Liver (tissue), 9 donors: Measurements from ENCODE around the gene AKAP11. TPM values are rescaled to one million over a fixed set of nuclear protein-coding genes. Genes with fewer than 3 reads are reported as not detected.

Experiments used
- DNase-seq: peaks from one replicate; pipeline ENCODE4 v3.0.0-alpha.2; 2017; ENCODE audit warnings: low spot score
- H3K27ac ChIP-seq, 2 donors: one replicate each; pipeline ENCODE4 v1.7.0; 2013; ENCODE audit warnings: inconsistent platforms in 2 of 2, low read length in 2 of 2, control low read depth in 1 of 2, low read depth in 1 of 2, mild to moderate bottlenecking in 1 of 2
- H3K27me3 ChIP-seq, 4 donors: one replicate each; pipeline versions ENCODE4 v1.6.1 to v1.7.0; 2013; ENCODE audit warnings: low read length in 3 of 4, inconsistent platforms in 1 of 4, mild to moderate bottlenecking in 1 of 4, moderate library complexity in 1 of 4; ENCODE audit not compliant: control insufficient read depth in 4 of 4, insufficient read depth in 4 of 4
- H3K36me3 ChIP-seq, 4 donors: one replicate each; pipeline versions ENCODE4 v1.6.1 to v1.7.0; 2013; ENCODE audit warnings: low read length in 3 of 4, mild to moderate bottlenecking in 3 of 4, low read depth in 1 of 4, moderate library complexity in 1 of 4; ENCODE audit not compliant: control insufficient read depth in 4 of 4, insufficient read depth in 3 of 4
- H3K4me1 ChIP-seq, 4 donors: one replicate each; pipeline versions ENCODE4 v1.6.1 to v1.7.0; 2013; ENCODE audit warnings: low read length in 3 of 4, mild to moderate bottlenecking in 3 of 4, moderate library complexity in 1 of 4; ENCODE audit not compliant: control insufficient read depth in 4 of 4, insufficient read depth in 4 of 4
- H3K4me3 ChIP-seq, 3 donors: one replicate each; pipeline versions ENCODE4 v1.6.1 to v1.7.0; 2013; ENCODE audit warnings: low read length in 3 of 3, control low read depth in 1 of 3, low read depth in 1 of 3, mild to moderate bottlenecking in 1 of 3
- H3K9ac ChIP-seq, 2 donors: one replicate each; pipeline ENCODE4 v1.7.0; 2013; ENCODE audit warnings: low read length in 2 of 2, mild to moderate bottlenecking in 2 of 2, moderate library complexity in 2 of 2, control low read depth in 1 of 2, low read depth in 1 of 2
- H3K9me3 ChIP-seq, 4 donors: one replicate each; pipeline versions ENCODE4 v1.6.1 to v1.7.0; 2013; ENCODE audit warnings: low read length in 3 of 4; ENCODE audit not compliant: control insufficient read depth in 4 of 4
- EGR1 ChIP-seq, 2 donors: IDR thresholded peaks; 2 replicates each; pipeline ENCODE4 v1.6.1; 2016 to 2018; ENCODE audit warnings: antibody characterized with exemption in 2 of 2, low read depth in 2 of 2
- FOXA2 ChIP-seq: IDR thresholded peaks from 2 replicates; pipeline ENCODE4 v1.6.1; 2016; ENCODE audit warnings: antibody characterized with exemption
- HNF4A ChIP-seq, 2 donors: conservative IDR thresholded peaks; 2 replicates each; pipeline ENCODE4 v1.6.1; 2016; ENCODE audit warnings: antibody characterized with exemption in 2 of 2, mild to moderate bottlenecking in 2 of 2
- HNF4G ChIP-seq: IDR thresholded peaks from 2 replicates; pipeline ENCODE4 v1.6.1; 2016; ENCODE audit warnings: antibody characterized with exemption
- JUND ChIP-seq, 2 donors: IDR thresholded peaks; 2 replicates each; pipeline ENCODE4 v1.6.1; 2016; ENCODE audit warnings: antibody characterized with exemption in 2 of 2
- NR2F2 ChIP-seq: IDR thresholded peaks from 2 replicates; pipeline ENCODE4 v1.6.1; 2016; ENCODE audit warnings: antibody characterized with exemption
- RXRA ChIP-seq, 2 donors: IDR thresholded peaks; 2 replicates each; pipeline ENCODE4 v1.6.1; 2017 to 2018; ENCODE audit warnings: antibody characterized with exemption in 2 of 2, mild to moderate bottlenecking in 1 of 2
- SP1 ChIP-seq: IDR thresholded peaks from 2 replicates; pipeline ENCODE4 v1.6.1; 2018; ENCODE audit warnings: antibody characterized with exemption, mild to moderate bottlenecking
- YY1 ChIP-seq: IDR thresholded peaks from 2 replicates; pipeline ENCODE4 v1.6.1; 2016; ENCODE audit warnings: antibody characterized with exemption, mild to moderate bottlenecking
- WGBS: extraction: QIAGEN DNeasy Blood & Tissue Kit; methylation state at CpG from one replicate; pipeline ENCODE4 v1.1.7; 2013; 5-methylcytosine and 5-hydroxymethylcytosine counted together
- polyA plus RNA-seq, 2 donors: library from polyadenylated mRNA; stranded (reverse) in 1 of 2; unstranded in 1 of 2; fragments of 200-250 nt in 1 of 2; fragments of >200 nt in 1 of 2; fragmentation: Nextera tagmentation in 1 of 2; extraction: Ambion mirVana in 1 of 2; gene quantifications; one replicate each; pipeline versions ENCODE4 v1.2.1 to v1.2.3, GENCODE V29; 2013 to 2015
- total RNA-seq, 2 donors: library from RNA; depleted of rRNA; stranded (reverse); fragments of >200 nt; gene quantifications; one replicate each; pipeline ENCODE4 v1.2.3, GENCODE V29; 2014
- TF ChIP-seq, protein P1 (sequence below): fragments of 150-350 bp; IDR thresholded peaks from 2 replicates; pipeline ENCODE4 v1.5.1; 2017; ENCODE audit warnings: improper control_type of control experiment, low read depth, low read length; ENCODE audit not compliant: missing input control
- TF ChIP-seq, protein P2 (sequence below): IDR thresholded peaks from 2 replicates; pipeline ENCODE4 v1.6.1; 2016; ENCODE audit warnings: antibody characterized with exemption
- TF ChIP-seq, protein P3 (sequence below): IDR thresholded peaks from 2 replicates; pipeline ENCODE4 v1.6.1; 2016; ENCODE audit warnings: antibody characterized with exemption
- donor health status: healthy.
- donor health status: healthy.
- donor health status: healthy.
- donor health status: healthy.
- donor health status: healthy.

The AKAP11 gene
- total and polyA plus RNA-seq, 4 donors, result 2.5 to 12.0 (median 7.3) TPM

DNA sequence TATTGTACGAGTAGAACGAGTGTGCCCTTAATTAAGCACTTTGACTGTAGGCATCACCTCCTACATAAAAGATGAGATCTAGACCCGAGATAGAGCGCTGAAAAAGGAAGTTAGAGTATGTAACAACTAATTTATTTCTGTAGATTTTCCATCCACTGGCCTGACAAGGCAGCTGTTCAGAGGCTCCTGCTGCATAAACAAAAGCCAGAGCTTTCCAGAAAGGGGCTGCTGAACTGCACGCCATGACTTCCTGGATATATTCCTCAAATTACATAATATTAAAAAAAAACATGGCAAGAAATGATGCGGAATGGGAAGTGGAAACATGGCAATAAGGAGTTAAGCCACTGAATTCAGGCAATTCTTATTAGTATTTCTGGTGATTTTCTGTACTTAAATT lies 89.7 kb downstream of the AKAP11 start:
- H3K36me3 ChIP-seq, result no peaks in the 10 kb centered on the region
- H3K9me3 ChIP-seq, result no peaks in the 10 kb centered on the region
- WGBS, result 79% methylated on average over 6 of the region's 6 CpGs
- H3K27me3 ChIP-seq, result no peaks in the 10 kb centered on the region
- TF ChIP-seq, protein P1, sequence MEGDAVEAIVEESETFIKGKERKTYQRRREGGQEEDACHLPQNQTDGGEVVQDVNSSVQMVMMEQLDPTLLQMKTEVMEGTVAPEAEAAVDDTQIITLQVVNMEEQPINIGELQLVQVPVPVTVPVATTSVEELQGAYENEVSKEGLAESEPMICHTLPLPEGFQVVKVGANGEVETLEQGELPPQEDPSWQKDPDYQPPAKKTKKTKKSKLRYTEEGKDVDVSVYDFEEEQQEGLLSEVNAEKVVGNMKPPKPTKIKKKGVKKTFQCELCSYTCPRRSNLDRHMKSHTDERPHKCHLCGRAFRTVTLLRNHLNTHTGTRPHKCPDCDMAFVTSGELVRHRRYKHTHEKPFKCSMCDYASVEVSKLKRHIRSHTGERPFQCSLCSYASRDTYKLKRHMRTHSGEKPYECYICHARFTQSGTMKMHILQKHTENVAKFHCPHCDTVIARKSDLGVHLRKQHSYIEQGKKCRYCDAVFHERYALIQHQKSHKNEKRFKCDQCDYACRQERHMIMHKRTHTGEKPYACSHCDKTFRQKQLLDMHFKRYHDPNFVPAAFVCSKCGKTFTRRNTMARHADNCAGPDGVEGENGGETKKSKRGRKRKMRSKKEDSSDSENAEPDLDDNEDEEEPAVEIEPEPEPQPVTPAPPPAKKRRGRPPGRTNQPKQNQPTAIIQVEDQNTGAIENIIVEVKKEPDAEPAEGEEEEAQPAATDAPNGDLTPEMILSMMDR, result no peak
- no peak for TF ChIP-seq SP1
- H3K27ac ChIP-seq, result no peak overlapping the region
- H3K4me3 ChIP-seq, result no peak overlapping the region
- no peak overlapping the region for H3K9ac ChIP-seq
- DNase-seq, result no peak
- H3K4me1 ChIP-seq, result peaks cover 0 to 4% (median 4%) of the 10 kb centered on the region in 4 donors

DNA sequence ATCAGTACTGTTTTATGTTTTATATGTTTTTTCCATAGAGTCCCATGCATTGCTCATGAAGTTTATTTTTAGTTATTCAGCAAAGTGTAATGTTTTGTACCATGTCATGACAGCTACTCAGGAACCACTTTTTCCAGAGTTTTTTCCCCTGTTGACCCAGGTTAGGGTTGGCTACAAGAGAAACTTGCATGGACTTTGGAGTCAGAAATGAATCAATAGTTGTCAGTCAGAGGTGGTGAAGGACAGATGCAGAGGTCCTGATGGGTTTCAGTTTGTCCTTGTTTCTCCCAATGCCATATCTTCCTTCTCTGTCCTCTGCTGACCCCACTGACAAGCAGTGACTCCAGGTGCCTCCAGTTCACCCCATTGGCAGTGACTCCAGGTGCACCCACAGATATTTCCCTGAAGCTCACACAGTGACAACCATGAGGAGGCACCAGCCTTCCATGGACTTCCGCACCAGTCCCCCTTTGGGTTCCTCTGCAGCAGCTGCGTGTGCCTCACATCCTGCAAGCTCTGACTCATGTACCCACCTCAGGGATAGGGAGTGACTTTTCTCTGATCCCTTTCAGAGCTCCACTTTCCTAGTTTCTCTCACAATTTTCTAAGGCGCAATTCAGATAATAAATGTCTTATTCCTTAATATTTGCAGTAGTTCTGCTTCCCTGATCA lies 92.1 kb downstream of the AKAP11 start:
- TF ChIP-seq FOXA2, result no peak
- TF ChIP-seq RXRA (IDR thresholded peaks at IDR 0.05), result peak in 1 of 2 donors; percentile 28
- TF ChIP-seq SP1, result peak; percentile 41
- no peak for TF ChIP-seq YY1
- peak; percentile 55 to 71 for TF ChIP-seq HNF4A (conservative IDR thresholded peaks at IDR 0.05)
- TF ChIP-seq EGR1 (IDR thresholded peaks at IDR 0.05; ENCODE audit: low read depth in 2 of 2), result no peak
- peak; percentile 44 for TF ChIP-seq HNF4G
- H3K27ac ChIP-seq, result no peak overlapping the region
- 86% methylated on average over 3 of the region's 3 CpGs for WGBS
- H3K9me3 ChIP-seq, result no peaks in the 10 kb centered on the region
- no peaks in the 10 kb centered on the region for H3K27me3 ChIP-seq
- H3K36me3 ChIP-seq, result no peaks in the 10 kb centered on the region
- H3K4me1 ChIP-seq, result peaks cover 0 to 4% (median 4%) of the 10 kb centered on the region in 4 donors
- no peak overlapping the region for H3K9ac ChIP-seq
- no peak for DNase-seq
- H3K4me3 ChIP-seq, result no peak overlapping the region

DNA sequence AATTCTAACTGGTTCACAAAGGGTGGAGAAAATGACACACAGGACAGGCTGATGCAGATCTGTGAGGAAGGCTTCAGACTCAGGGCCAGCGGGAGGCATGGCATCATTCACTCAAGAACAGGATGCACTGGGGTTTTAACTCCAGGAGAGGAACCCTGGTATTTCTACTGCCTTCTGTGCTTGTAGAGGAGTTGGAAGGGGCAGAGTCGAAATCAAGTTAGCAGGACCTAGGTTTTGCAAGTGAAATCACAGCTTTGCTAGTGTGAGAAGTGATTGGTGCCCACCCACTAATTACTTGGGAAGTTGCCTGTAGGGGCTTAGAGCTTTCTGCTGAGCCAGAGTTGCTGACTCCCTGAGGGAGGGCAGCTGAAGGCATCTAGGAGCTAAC lies 92.7 kb downstream of the AKAP11 start:
- no peak overlapping the region for H3K9ac ChIP-seq
- no peaks in the 10 kb centered on the region for H3K27me3 ChIP-seq
- no peak for TF ChIP-seq JUND (IDR thresholded peaks at IDR 0.05)
- TF ChIP-seq, protein P2, sequence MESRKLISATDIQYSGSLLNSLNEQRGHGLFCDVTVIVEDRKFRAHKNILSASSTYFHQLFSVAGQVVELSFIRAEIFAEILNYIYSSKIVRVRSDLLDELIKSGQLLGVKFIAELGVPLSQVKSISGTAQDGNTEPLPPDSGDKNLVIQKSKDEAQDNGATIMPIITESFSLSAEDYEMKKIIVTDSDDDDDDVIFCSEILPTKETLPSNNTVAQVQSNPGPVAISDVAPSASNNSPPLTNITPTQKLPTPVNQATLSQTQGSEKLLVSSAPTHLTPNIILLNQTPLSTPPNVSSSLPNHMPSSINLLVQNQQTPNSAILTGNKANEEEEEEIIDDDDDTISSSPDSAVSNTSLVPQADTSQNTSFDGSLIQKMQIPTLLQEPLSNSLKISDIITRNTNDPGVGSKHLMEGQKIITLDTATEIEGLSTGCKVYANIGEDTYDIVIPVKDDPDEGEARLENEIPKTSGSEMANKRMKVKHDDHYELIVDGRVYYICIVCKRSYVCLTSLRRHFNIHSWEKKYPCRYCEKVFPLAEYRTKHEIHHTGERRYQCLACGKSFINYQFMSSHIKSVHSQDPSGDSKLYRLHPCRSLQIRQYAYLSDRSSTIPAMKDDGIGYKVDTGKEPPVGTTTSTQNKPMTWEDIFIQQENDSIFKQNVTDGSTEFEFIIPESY, result no peak
- TF ChIP-seq, protein P3, sequence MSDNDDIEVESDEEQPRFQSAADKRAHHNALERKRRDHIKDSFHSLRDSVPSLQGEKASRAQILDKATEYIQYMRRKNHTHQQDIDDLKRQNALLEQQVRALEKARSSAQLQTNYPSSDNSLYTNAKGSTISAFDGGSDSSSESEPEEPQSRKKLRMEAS, result no peak
- TF ChIP-seq, protein P1, result no peak
- no peak for TF ChIP-seq HNF4G
- no peak for TF ChIP-seq NR2F2
- no peak for TF ChIP-seq EGR1 (IDR thresholded peaks at IDR 0.05; ENCODE audit: low read depth in 2 of 2)
- TF ChIP-seq RXRA (IDR thresholded peaks at IDR 0.05), result no peak
- no peaks in the 10 kb centered on the region for H3K36me3 ChIP-seq
- no peak overlapping the region for H3K4me3 ChIP-seq
- H3K27ac ChIP-seq, result no peak overlapping the region
- peaks cover 0 to 4% (median 4%) of the 10 kb centered on the region in 4 donors for H3K4me1 ChIP-seq
- 64% methylated on average over 2 of the region's 2 CpGs for WGBS
- no peak for DNase-seq
- no peaks in the 10 kb centered on the region for H3K9me3 ChIP-seq
